A673 (cell line): ENCODE data around the gene MORF4L2. TPM values are rescaled to one million over a fixed set of nuclear protein-coding genes. Genes with fewer than 3 reads are reported as not detected.

ENCODE experiments used
- BruUV-seq: library from RNA; stranded (reverse); fragments of 400-500 nt; replicated peaks from 2 replicates; lab custom pipeline; 2021; lab: Mats Ljungman, UMichigan
- CTCF ChIA-PET: fragments of 300-600 bp; sonication (Branson Sonifier 250); formaldehyde crosslinking; loops from one replicate; lab custom pipeline; 2022; ENCODE audit warnings: antibody characterized with exemption; lab: Charles Lee
- POLR2A ChIA-PET: fragments of 300-600 bp; sonication (Branson Sonifier 250); formaldehyde crosslinking; loops from one replicate; lab custom pipeline; 2022; ENCODE audit warnings: antibody characterized with exemption; ENCODE audit not compliant: low non-redundant PET; lab: Charles Lee
- DNase-seq: peaks from one replicate; pipeline ENCODE4 v3.0.0-alpha.2; 2015; ENCODE audit warnings: low spot score
- H3K27ac ChIP-seq: fragments of 200-600 bp; sonication (generic); 2 replicates; pipeline ENCODE4 v1.5.1; 2016; ENCODE audit warnings: mixed run types, low read depth, mild to moderate bottlenecking, mixed read lengths, antibody characterized with exemption, low read length; ENCODE audit not compliant: poor library complexity, severe bottlenecking
- H3K27me3 ChIP-seq: fragments of 200-600 bp; sonication (generic); replicated peaks from 2 replicates; pipeline ENCODE4 v1.6.1; 2017; ENCODE audit warnings: mixed run types, low read depth, mild to moderate bottlenecking, mixed read lengths, antibody characterized with exemption, low read length; ENCODE audit not compliant: insufficient read depth, poor library complexity
- H3K36me3 ChIP-seq: fragments of 200-600 bp; sonication (generic); 2 replicates; pipeline ENCODE4 v1.6.1; 2016; ENCODE audit warnings: mixed run types, mild to moderate bottlenecking, mixed read lengths, antibody characterized with exemption, low read length; ENCODE audit not compliant: insufficient read depth, poor library complexity, severe bottlenecking
- H3K4me1 ChIP-seq: fragments of 200-600 bp; sonication (generic); 2 replicates; pipeline ENCODE4 v1.6.1; 2017; ENCODE audit warnings: mixed run types, mild to moderate bottlenecking, mixed read lengths, antibody characterized with exemption, low read length; ENCODE audit not compliant: insufficient read depth, poor library complexity, severe bottlenecking
- H3K4me3 ChIP-seq: fragments of 200-600 bp; sonication (generic); 2 replicates; pipeline ENCODE4 v1.5.1; 2016; ENCODE audit warnings: low read depth, mixed run types, mild to moderate bottlenecking, mixed read lengths, low read length; ENCODE audit not compliant: poor library complexity, severe bottlenecking
- H3K9me3 ChIP-seq: fragments of 200-600 bp; sonication (generic); 2 replicates; pipeline ENCODE4 v1.6.1; 2016; ENCODE audit warnings: mixed run types, low read depth, mild to moderate bottlenecking, mixed read lengths, antibody characterized with exemption, low read length; ENCODE audit not compliant: poor library complexity, severe bottlenecking
- EZH2 ChIP-seq: fragments of 200-600 bp; sonication (generic); IDR thresholded peaks from 2 replicates; pipeline ENCODE4 v1.6.1; 2017; ENCODE audit warnings: borderline replicate concordance, low read depth, mild to moderate bottlenecking, mixed read lengths, antibody characterized with exemption, low read length; ENCODE audit not compliant: poor library complexity, severe bottlenecking
- intact Hi-C: fragments of 100-400 bp; cut with micrococcal nuclease; formaldehyde crosslinking; loops from one replicate; pipeline ENCODE4 v1.10.0; 2022; ENCODE audit not compliant: unreplicated experiment
- total RNA-seq: library from RNA; stranded (reverse); gene quantifications from 2 replicates; pipeline ENCODE4 v1.2.3, GENCODE V29; 2021
- TF ChIP-seq, protein P1 (sequence below): fragments of 300-800, 200-600 bp; sonication (generic); conservative IDR thresholded peaks from 2 replicates; pipeline ENCODE4 v1.5.1; 2017; ENCODE audit warnings: low read depth, mild to moderate bottlenecking, antibody characterized with exemption, low read length, moderate library complexity, mixed read lengths

Gene MORF4L2
- total RNA-seq, 1 experiment from 2014 or later, result 473 TPM

- Histone ChIP-seq H3K27ac (no peak overlapping the region), H3K36me3 (no peaks in the 10 kb centered on the region), H3K4me3 (no peak overlapping the region), H3K27me3 (peaks cover 4% of the 10 kb centered on the region), H3K9me3 (no peaks in the 10 kb centered on the region), H3K4me1 (no peaks in the 10 kb centered on the region)
- TF ChIP-seq, protein P1, sequence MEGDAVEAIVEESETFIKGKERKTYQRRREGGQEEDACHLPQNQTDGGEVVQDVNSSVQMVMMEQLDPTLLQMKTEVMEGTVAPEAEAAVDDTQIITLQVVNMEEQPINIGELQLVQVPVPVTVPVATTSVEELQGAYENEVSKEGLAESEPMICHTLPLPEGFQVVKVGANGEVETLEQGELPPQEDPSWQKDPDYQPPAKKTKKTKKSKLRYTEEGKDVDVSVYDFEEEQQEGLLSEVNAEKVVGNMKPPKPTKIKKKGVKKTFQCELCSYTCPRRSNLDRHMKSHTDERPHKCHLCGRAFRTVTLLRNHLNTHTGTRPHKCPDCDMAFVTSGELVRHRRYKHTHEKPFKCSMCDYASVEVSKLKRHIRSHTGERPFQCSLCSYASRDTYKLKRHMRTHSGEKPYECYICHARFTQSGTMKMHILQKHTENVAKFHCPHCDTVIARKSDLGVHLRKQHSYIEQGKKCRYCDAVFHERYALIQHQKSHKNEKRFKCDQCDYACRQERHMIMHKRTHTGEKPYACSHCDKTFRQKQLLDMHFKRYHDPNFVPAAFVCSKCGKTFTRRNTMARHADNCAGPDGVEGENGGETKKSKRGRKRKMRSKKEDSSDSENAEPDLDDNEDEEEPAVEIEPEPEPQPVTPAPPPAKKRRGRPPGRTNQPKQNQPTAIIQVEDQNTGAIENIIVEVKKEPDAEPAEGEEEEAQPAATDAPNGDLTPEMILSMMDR, result no peak
- no peak for TF ChIP-seq EZH2
- ChIA-PET POLR2A (no interaction called here), CTCF (no interaction called here)
- no TSS peak for BruUV-seq
- DNase-seq, result no peak
- intact Hi-C loops, result no loop called here
Observed at GRCh38 chrX:103697687-103698086, 11.2 kb upstream of the MORF4L2 start.

DNA sequence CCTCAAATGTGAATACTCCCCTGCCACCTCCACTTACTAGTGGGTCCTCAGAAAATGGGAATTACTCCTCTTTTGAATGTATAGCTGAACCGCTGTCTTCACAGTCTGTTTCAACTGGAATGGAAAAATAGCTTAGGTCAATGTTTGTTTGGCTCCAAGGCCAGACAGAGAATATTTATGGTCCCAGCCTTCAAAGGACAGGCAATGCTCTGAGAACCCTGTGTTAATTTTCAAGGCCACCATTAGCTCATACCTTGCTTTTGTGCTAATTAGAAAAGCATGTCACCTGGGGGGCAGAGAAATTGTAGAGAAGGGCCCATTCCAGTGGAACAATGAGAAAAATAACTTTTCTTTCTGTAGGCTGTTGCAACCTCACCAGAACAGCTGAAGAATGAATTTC, 4.6 kb upstream of the MORF4L2 start:
- intact Hi-C loops, result no loop called here
- H3K36me3 ChIP-seq, result no peaks in the 10 kb centered on the region
- H3K27ac ChIP-seq, result no peak overlapping the region
- no peak overlapping the region for H3K4me3 ChIP-seq
- no peak for DNase-seq
- no peaks in the 10 kb centered on the region for H3K4me1 ChIP-seq
- no peaks in the 10 kb centered on the region for H3K9me3 ChIP-seq
- no peak for TF ChIP-seq EZH2
- TF ChIP-seq, protein P1, result no peak
- CTCF ChIA-PET, result no interaction called here
- BruUV-seq, result no TSS peak
- H3K27me3 ChIP-seq, result peaks cover 4% of the 10 kb centered on the region
- POLR2A ChIA-PET, result no interaction called here

DNA sequence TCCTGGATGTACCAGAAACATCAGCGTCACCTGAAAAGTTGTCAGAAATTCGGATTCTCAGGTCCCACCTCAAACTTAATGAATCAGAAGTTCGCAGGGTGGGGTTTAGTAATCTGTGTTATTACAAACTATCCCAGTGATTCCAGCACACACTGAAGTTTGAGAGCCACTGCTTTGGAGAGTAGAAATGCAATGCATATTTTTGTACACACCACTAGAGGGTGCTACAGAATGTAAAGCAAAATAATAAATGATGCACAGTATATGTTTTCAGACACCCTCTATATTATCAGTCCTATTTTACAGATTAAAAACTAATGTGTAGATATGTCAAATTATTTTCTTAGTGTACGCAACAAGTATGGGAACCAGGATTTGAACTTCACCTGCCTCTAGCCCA, 2.4 kb upstream of the MORF4L2 start:
- intact Hi-C loops, result loop anchor here (1.0 to 5.0 kb wide), 3 partner anchors 62 to 448 kb away; partner anchors contain the start of gene TCEAL1
- Histone ChIP-seq H3K4me3 (no peak overlapping the region), H3K36me3 (peaks cover 12% of the 10 kb centered on the region), H3K27ac (no peak overlapping the region), H3K27me3 (no peaks in the 10 kb centered on the region), H3K4me1 (peaks cover 6% of the 10 kb centered on the region), H3K9me3 (no peaks in the 10 kb centered on the region)
- DNase-seq, result peak; percentile 59
- TF ChIP-seq, protein P1, result peak; percentile 73
- no peak for TF ChIP-seq EZH2
- POLR2A ChIA-PET, result no interaction called here
- BruUV-seq, result no TSS peak
- CTCF ChIA-PET, result no interaction called here
